AG09319 (cell line): ENCODE data around the gene MOXD1.

Source experiments
- DNase-seq: peaks from one replicate; pipeline ENCODE4 v3.0.0-alpha.2; 2010; ENCODE audit warnings: low read depth; ENCODE audit errors: extremely low read depth
- CTCF ChIP-seq: IDR thresholded peaks from 2 replicates; pipeline ENCODE4 v1.5.1; 2011; ENCODE audit warnings: low read depth, mild to moderate bottlenecking, inconsistent platforms, low read length, moderate library complexity

Gene MOXD1

GRCh38 chr6:132411296-132411695 lies 10.0 kb upstream of the MOXD1 start:
- no peak for TF ChIP-seq CTCF
- DNase-seq = no peak

GRCh38 chr6:132410830-132411229 lies 9.6 kb upstream of the MOXD1 start:
- DNase-seq = no peak
- TF ChIP-seq CTCF = no peak

- no peak for TF ChIP-seq CTCF
- DNase-seq = no peak
Observed at GRCh38 chr6:132405143-132405915, 4.1 kb upstream of the MOXD1 start.

GRCh38 chr6:132404736-132405135 lies 3.5 kb upstream of the MOXD1 start:
- TF ChIP-seq CTCF = no peak
- DNase-seq = no peak

- DNase-seq = no peak
- TF ChIP-seq CTCF = no peak
Observed at GRCh38 chr6:132404330-132404729, 3.1 kb upstream of the MOXD1 start.

GRCh38 chr6:132401618-132402285 lies 477 bp upstream of the MOXD1 start:
- no peak; the same call in 1 of the 2 replicates for TF ChIP-seq CTCF
- no peak for DNase-seq

GRCh38 chr6:132400555-132400882 lies 756 bp downstream of the MOXD1 start:
- DNase-seq = no peak
- TF ChIP-seq CTCF = no peak
